HG03139 (cell line): Measurements from ENCODE around the gene NKX6-2.
"Not testable (repeated sequence)": the region's sequence is repeated elsewhere in the genome, so short reads cannot be mapped to it uniquely, and the experiment has no call there.

Source experiments
- ATAC-seq: cut with Tn5 transposase; IDR thresholded peaks from one replicate; pipeline ENCODE4 v1.9.1; 2021; ENCODE audit not compliant: unreplicated experiment

NKX6-2 gene

DNA sequence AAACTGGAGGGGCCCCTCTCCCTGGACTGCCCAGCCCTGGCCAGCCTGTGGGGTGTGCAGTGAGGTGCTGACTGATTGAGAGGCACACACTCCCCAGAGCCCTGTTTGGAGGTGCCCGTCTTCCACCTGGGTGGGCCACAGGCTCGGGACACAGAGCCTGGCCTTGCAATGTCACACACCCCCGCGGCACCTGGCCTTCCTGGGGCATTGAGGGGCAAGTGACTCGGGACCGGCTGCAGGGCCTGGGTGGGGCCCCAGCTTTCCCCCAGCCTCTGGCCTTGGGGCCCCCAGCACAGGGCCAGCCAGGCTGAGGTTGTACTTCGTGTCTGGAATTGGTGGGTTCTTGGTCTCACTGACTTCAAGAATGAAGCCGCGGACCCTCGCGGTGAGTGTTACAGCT lies 13.9 kb upstream of the NKX6-2 start:
- ATAC-seq: no peak

DNA sequence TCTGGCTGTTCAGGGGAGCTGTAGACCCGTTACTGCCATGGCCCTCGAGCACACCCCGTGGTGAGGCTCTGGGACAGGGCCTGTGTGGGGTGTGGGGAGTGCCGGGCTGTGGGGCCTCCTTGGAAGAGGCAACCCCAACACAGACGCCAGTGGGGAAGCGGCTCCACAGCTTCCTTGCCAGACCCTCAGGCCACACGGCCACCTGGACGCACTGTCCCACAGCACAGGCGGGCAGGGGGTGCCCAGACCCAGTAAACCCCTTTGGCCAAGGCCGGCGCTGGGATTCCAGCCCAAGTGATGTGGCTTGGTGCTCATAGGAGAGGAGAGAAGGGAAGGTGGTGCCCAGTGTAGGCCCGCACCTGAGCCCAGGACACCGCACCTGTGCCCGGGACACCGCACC lies 12.9 kb upstream of the NKX6-2 start:
- no peak for ATAC-seq

DNA sequence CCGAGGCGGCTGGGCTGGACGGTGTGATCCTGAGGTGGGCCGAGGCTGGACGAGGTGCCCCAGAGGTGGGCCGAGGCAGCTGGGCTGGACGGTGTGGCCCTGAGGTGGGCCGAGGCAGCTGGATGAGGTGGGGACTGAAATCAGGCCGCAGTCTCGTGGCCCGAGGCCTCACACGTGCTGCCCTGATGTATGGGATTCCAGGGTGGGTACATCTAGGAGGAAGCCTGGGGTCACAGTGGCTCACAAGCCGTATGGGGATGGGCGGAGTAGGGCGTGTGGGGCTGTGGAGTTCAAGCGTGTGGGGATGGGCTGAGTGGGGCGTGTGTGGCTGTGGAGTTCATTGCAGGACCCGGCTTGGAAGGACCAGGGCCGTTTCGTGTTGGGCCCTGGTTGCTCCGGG lies 12.5 kb upstream of the NKX6-2 start:
- ATAC-seq: no peak

DNA sequence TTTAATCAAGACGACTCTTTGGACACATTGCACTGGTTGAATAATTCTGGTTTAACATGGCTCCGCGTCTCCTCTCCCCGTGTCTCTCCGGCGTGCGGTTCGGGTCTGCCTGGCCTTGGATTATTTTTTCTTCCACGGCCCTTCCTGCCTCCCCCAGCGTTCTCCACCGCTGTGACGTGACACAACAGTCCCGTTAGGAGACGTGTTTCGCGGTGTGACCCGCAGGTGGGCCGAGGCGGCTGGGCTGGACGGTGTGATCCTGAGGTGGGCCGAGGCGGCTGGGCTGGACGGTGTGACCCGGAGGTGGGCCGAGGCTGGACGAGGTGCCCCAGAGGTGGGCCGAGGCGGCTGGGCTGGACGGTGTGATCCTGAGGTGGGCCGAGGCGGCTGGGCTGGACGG lies 12.0 kb upstream of the NKX6-2 start:
- ATAC-seq: not testable (repeated sequence)

DNA sequence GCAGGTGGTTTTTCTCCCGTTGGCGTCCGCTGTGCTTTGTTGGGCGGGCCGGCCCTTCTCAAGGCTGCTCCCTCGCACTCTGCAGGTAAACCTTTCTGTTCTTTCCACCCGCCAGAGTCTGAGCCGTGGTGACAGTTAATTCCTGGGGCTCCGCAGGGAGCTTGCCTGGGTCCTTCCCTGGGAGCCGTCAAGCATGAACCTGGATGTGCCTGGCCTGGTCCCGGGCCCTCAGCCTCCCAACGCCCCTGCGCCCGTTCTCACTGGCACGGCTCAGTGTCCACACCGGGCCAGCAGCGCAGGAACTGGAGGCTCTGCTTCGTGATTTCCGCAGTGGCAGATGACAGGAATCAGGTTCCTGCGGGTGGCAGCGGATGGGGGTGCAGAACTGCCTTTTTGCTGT lies 10.9 kb upstream of the NKX6-2 start:
- ATAC-seq: no peak

DNA sequence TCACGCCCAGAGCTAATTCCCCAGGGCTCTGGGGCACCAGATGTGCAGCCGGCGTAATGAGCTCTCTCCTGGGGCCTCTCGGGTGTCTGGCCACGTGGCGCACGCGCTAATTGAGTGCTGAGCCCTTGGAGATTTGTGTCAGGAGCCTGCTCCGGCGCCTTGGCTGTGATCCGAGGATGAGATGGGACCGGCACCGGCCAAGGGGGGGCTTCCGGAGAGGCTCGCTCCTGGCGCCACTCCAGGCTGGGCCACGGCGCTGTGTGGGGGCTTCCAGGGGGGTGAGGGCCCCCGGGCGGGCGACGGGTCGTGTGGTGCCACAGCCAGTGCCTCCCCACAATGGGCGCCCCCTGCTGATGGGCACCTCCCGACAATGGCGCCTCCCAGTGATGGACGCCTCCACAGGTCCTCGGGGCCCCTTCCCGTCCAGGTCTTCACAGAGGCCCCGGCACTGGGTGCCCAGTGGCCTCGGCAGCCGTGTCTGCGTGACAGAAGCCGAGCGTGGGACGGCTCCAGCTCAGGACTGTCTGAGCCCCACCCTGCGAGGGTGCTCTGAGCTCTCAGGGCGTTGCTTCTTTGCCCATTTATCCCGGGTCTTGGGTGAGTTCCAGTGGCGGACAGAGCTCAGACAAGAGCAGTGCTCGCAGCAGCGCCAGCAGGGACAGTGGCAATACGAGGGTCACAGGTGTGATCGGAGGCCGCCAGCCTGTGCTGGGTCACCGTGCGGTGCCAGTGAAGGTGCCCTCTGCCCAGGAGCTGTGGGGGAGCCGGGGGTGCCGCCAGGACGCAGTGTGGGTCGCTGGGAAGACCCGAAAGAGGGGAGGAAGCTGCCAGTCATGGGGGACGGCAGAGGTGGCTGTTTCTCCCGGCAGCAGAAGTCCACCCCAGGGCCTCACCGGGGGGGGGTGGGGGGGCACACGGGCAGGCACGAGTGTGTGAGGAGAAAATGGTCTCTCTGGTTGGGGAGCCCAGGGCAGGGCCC lies 8.2 kb upstream of the NKX6-2 start:
- no peak for ATAC-seq

DNA sequence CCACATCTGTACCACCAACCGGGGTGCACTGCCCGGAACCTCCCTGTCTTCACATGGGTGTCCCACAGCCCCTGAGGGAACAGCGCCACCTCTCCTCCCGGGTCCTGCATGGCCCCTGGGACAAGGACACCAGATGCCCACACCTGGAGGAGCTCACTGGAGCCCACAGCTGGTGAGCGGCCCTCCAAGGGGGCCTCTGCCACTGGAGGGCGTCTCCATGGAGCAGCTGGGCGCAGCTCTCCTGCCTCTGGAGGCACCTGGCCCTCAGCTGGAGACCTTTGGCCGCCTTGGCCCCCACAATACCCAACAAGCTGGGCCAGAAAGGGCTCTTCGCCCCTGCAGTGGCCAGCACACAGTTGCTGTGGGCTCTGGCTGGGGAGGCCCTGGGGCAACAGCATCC lies 7.3 kb upstream of the NKX6-2 start:
- ATAC-seq: no peak

DNA sequence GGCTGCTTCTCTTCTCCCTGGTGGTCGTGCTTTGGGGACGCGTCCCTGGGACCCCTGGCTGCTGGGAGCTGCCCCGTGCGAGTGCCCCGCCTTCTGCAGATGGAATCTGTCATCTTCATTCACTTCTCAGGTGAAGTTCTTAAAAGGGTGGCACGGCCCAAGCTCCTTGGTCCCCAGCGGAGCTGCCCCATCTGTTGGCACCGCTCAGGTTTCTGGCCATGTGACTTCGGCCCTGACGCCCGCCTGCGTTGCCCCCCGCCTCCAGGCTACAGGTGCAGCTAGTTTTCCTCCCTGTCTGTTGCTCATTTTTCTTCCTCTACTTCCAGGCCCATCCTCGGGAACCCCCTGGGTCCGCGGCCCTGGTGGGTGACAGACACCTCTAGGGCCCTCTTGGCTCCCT lies 6.8 kb upstream of the NKX6-2 start:
- no peak for ATAC-seq

DNA sequence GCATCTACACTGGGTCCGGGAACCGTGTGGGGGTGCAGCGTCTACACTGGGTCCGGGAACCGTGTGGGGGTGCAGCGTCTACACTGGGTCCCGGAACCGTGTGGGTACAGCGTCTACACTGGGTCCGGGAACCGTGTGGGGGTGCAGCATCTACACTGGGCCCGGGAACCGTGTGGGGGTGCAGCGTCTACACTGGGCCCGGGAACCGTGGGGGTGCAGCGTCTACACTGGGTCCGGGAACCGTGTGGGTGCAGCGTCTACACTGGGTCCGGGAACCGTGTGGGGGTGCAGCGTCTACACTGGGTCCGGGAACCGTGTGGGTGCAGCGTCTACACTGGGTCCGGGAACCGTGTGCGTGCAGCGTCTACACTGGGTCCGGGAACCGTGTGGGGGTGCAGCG lies 6.2 kb upstream of the NKX6-2 start:
- not testable (repeated sequence) for ATAC-seq

DNA sequence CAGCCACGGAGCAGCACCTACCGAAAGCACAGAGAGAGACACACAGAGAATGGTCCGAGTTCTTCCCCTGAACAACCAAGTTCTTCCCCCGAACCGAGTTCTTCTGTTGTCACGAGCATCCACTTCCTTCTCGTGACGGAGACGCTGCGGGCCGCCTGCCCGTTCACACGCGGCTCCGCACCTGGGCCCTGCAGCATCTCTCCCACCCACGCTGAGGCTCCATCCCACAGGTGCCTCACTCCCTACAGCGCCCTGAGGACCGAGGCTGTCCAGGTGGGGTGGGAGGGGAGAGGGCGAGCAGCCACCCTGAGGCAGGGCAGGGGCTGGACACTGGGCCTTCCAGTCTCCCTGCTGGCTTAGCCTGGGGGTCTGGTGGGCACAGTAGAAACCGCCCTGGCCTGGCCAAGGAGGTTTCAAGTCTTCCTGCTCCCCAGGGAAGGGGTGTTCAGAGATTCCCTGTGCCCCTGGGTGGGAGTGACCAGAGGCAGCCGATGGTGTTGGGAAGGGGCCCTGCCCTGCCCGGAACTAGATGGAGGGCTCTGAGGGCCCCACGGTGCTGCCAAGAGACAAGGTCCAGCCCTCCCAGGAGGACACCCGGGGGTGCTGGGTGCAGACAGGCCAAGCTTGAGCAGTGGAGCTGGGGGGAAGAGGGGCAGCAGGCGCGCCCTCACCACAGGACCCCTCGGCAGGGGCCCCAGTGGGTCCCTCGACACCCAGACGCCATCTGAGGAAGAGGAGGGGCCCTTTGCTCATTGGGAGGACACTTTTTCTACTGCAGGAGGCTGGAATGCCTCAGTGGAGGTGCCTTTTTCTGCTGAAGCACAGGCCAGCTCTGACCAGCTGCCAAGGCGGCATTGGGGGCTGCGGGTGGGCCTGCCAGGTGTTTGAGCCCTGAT lies 5.2 kb upstream of the NKX6-2 start:
- no peak for ATAC-seq

DNA sequence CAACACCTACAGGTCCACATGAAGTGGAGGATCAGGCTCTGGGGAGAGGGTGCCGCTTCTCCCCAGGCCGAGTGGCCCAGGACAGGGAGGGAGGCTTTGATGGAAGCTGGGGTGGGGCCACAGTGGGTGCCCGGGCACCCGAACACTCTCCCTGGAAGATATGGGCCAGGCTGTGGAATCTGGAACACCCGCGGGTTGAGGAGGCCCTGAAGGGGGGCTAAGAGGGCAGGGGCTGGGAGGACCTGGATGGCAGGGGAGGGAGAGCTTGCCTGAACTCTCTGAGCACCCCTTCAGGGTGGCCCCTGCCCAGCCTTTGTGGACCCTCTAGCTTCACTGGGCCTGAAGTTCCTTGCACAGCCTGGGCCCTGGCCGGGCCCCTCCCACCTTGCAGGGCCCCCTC lies 4.5 kb upstream of the NKX6-2 start:
- no peak for ATAC-seq

DNA sequence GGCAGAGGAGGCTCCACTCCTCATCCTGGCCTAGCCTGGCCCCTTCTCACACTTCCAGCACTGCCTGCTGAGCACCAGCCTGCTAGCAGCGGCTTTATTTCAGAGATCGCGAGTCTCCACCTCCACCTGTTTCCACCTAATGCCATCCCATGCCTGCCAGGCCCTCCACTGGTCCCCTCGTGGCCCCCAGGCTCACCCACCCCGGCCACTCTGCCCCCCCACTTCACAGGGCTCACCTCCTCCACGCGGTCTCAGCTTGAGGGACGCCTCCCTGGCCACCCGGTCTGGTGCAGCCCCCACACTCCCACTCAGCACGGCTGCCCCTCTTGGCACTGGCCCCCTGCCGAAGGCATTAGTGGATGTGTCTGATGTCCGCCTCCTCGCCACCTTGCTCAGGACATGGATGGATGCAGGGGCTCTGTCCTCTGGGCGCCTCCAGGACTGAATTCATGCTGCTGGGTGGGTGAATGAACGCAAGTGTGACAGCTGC lies 3.8 kb upstream of the NKX6-2 start:
- ATAC-seq: no peak

DNA sequence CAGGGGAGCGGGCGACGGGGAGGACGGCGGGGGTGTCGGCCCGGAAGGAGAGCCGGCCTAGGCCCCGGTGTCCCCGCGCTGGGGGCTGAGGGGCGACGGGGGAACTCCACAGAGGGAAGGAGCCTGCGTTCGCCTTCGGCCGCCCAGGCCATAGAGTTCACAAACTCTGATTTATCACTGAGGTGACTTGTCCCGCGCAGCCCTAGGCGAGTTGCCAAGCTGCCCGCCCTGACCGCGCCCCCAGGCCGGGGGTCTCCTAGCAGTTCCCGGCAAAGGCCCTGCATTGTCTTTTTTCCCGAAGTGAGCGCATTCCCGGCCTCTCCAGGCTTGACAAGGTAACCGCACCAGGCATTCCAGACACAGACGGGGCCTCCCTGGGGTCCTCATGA lies 2.9 kb upstream of the NKX6-2 start:
- no peak for ATAC-seq

DNA sequence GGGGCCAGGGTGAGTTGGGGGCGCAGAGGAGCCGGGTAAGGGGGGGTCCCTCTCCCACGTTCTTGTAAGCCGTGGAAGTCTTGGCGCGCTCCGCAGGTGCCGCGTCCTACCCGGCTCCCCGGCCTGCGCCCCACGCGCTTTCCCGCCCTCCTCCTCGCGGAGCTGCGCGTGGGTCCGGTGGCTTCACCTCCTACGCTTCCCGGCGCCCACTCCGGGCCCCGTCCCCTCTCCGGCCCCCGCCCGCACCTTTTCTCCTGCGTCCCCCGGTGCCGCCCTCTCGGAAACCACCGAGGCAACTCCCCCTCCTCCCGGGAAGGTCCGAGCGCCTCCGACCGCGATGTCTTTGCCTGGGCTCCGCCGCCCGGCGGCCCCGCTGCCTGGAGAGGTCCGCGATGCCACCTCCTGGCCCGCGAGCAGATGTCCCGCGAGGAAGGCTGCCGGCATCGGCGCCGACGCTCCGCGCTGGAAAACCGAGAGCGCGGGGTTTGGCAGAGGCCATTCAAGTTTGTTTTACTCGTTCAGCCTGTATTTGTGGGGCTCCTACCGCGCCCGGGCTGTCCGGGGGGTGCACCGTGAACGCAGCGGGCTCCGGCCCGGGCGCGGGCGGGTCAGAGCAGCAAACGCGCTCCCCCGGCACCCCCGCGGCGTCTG lies 2.4 kb upstream of the NKX6-2 start:
- no peak for ATAC-seq

DNA sequence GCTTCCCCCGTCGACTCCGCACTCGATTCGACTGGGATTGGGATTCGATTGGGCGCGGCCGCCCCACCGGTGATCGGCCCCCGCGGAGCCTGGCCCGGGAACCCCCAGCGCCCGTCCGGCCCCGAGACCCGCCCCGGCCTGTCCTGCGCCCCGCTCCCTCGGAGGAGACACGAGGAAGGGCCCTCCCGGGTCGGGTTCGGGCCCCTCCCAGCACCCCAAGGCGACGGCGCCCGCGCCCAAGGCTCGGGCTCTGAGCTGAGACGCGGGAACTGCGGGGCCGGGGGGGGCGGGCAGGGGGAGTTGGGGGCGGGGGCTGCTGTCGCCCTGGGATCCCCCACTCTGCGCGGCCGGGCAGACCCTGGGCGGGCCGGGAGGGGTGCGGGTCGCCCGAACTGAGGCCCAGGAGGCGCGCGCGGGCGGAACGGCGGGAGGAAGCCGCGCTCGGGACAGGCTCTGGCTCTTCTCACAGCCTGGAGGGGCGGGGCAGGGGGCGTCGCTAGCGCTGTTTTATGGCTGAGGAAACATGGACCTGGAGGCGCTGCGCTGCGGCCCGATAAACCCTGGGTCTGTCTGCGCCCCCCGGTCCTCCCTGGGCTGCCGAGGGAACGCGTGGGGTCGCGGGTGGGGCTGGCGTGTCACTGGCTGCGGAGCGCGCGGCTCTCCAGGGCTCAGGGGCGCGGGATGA lies 1.7 kb upstream of the NKX6-2 start:
- ATAC-seq: no peak

DNA sequence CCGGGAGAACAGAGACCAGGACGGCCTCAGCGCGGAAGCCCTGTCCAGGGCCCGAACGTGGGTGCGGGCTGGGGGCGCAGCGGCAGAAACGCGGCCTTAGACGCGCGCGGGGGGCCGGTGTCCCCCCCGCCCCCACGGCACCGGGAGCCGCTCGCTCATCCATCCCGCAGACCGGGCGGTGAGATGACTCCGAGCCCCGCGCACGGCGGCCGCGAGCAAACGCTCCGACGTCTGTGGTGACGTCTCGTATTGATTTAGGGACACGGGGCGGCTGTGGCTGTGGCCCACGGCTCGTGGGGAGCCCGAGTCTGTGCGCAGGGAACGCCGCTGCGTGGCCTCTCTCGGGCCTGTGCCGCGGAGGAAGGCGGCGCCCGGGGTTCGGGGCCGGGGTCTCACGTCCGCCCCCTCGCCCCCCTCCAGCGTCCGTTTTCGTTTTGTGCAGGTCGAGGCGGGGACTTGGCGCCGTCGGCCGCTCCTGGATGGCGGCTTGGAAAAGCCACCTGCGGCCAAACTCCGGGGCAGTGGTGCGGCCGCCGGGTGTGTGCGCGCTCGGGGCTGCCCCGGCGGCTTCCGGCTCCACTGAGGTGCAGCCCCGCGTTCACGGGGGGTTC lies 1.0 kb upstream of the NKX6-2 start:
- no peak for ATAC-seq

DNA sequence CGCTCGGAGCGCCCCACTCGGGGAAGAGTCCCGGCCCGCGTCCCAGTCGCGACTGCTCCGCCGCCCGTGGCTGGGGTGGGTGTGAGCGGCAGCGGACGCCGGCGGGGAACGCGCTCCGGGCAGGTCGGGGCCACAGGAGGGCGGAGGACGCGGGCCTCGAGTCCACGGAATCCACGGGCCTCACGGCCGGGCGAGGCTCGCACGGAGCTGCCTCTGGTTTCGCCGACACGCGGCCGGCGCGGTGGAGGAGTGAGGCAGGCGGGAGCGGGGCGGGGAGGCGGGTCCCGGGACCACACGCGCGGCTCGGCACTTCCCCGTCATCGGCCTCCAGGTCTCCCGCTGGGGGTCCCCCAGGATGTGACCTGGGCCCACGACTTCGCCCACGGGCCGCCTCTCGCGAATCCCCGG lies 533 bp upstream of the NKX6-2 start:
- ATAC-seq: no peak

DNA sequence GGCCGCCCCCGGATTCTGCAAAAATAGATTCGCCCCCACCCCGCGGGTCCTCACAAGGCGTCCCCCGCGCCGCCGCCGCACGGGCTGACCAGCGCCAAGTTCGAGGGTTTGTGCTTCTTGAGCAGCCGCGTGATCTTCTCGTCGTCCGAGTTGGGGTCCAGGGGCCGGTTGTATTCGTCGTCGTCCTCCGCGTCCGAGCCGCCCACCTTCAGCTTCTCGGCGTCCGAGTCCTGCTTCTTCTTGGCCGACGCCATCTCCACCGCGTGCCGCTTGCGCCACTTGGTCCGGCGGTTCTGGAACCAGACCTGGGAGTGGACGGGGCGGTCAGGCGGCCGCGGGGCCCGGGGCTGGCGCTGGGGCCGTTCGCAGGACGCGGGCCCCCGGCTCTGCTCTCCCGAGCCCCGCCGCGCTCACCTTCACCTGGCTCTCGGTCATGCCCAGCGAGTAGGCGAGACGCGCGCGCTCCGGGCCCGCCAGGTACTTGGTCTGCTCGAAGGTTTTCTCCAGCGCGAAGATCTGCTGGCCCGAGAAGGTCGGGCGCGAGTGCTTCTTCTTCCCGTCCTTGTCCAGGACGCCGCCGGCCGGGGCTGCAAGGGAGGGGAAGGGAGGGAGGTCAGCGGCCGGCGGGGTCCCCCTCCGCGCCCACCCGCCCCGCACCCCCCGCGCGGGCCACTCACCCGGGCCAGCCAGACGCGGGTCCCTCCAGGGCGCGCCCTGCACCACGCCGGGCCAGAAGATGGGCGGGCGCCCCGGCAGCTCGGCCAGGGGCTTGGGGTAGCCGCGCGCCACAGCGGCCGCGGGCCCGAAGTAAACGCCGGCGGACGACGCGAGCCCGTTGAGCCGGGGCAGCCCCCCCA lies 853 bp downstream of the NKX6-2 start:
- no peak for ATAC-seq
